ENCODE measurements around the gene CYP4Z1.
"Not testable (repeated sequence)": the region's sequence is repeated elsewhere in the genome, so short reads cannot be mapped to it uniquely, and the experiment has no call there.

The CYP4Z1 gene

DNA sequence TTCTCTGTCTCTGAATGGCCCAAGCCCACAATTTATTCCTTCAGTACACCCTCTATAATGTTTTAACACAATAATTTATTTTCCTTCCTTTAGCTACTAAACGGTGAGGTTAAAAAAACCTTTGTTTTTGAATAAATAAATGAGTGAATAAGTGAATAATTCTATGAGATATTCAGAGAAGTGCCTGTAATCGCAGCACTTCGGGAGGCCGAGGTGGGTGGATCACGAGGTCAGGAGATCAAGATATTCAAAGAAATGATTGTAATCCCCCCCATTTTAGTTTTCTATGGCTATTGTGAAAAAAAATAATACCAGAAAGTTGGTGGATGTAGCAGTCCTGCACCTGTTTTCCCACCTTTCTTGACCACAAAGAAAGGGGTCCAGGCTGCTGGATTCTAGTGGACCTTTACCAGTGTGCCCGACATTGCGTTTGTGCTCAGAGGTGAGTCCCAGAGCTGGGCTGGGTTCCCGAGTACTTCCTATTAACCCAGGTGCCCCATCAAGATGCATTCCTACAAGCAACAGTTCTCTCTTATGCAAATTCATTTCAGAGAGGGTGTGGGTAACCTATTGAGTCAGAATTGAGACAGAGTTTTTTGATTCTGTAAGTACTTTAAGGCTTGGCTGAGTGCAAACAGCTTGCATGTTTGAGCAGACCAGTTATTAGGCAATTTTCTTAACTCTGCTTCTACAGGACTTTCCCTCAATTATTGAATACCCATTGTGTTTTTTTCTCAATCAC lies 62.6 kb downstream of the CYP4Z1 start:
- DNase-seq, result not testable (repeated sequence)

DNA sequence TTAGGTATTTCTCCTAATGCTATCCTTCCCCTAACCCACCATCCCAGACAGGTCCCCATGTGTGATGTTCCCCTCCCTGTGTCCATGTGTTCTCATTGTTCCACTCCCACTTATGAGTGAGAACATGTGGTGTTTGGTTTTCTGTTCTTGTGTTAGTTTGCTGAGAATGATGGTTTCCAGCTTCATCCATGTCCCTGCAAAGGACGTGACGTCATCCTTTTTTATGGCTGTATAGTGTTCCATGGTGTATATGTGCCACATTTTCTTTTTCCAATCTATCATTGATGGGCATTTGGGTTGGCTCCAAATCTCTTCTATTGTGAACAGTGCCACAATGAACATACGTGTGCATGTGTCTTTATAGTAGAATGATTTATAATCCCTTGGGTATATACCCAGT lies 65.6 kb downstream of the CYP4Z1 start:
- not testable (repeated sequence) for DNase-seq

DNA sequence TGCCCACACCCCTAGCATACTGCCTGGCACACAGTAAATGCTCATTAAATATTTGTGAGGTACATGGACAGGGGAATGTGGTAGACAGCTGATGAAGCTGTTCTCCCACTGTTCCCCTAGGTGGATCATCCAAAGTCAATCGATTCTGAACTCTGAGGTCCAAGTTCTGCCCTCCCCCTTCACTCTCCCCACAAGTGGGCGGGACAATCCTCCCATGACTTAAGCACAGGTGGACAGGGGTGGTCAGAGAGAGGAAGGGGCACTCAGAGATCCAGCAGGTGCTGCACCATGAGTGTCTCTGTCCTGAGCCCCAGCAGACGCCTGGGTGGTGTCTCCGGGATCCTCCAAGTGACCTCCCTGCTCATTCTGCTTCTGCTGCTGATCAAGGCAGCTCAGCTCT lies 70.2 kb downstream of the CYP4Z1 start, which contains the start of gene CYP4A22:
CYP4A22 (plus strand) TSS at position 244 of the 400 bp plus-strand sequence; CDS start at position 289, 45 bp downstream.
- DNase-seq, result no peak

DNA sequence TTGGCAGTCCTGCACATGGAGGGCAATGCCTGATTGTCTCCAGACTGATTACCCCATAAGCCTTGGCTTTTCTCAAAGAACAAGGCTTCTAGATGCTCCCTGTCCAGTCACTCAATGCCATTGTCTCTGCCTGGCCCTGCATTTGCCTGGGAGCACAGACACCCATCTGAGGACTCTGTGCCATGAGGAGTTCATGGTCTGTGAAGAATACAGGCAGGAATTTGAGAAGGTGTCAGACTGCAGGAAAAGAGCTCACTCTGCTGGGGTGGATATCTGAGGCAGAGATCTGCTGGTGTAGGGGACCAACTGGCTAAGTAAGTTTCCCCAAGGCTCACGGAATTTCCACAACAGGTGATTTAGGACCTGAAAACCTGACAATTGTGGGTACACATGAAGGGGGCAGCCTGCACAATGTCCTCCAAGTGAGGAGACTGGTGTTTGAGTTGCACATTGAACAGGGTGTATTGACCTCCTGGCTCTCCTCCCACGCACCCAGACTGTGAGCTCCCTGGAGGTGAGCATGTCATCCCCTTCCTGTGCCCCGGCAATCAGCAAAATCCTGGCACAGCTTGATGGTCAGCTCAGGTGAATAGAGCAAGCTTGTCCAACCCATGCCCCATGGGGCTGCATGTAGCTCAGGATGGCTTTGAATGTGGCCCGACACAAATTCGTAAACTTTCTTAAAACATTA lies 71.0 kb downstream of the CYP4Z1 start:
- no peak for DNase-seq

DNA sequence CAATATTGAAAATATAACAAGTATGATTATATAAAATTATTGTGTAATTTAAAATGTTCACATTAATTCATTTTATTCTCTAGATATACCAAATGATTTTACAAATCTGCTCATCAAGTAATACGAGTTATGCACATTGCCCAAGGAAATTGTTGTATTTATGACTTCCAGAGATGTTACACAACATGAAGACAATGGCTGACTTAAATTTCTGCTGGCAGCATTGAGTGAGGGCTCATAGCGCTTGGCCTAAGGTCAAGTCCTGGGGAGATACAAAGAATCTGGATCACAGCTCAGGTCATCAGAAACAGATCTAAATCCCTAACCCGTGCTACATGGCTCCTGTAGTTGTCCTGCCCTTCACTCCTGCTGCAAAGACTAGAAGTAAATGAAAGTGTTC lies 73.3 kb downstream of the CYP4Z1 start:
- not testable (repeated sequence) for DNase-seq

DNA sequence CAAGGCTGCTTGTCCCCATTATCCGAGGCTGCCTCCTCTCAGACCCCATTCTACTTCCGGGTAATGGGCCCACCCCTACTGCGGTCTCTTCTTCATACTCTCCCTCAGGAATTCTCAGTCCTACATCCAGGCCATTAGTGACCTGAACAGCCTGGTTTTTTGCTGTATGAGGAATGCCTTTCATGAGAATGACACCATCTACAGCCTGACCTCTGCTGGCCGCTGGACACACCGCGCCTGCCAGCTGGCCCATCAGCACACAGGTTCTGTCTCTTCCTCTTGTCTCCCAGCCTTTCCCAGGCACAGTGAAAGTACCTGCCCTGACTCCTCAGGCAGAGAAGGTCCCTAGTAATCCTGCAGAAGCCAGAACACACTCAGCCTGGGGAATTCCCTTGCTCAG lies 76.6 kb downstream of the CYP4Z1 start:
- not testable (repeated sequence) for DNase-seq

DNA sequence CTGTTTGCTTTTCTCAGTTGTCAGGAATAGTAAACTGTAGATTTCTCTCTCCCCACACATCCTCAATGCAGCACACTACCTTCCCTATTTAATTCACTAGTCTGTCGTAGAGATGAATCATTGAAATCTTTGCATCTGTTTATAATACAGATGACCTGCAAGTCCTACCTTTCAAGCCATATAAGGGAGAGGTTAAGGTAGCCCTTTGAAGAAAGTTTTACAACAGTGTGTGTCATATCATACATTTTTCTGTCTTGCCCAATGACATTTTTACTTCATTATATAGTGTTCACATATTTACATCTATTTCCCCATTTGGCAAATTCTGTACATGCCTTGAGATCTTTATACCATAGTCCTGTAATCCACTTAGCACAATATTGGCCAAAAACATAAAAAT lies 79.5 kb downstream of the CYP4Z1 start:
- DNase-seq, result not testable (repeated sequence)

DNA sequence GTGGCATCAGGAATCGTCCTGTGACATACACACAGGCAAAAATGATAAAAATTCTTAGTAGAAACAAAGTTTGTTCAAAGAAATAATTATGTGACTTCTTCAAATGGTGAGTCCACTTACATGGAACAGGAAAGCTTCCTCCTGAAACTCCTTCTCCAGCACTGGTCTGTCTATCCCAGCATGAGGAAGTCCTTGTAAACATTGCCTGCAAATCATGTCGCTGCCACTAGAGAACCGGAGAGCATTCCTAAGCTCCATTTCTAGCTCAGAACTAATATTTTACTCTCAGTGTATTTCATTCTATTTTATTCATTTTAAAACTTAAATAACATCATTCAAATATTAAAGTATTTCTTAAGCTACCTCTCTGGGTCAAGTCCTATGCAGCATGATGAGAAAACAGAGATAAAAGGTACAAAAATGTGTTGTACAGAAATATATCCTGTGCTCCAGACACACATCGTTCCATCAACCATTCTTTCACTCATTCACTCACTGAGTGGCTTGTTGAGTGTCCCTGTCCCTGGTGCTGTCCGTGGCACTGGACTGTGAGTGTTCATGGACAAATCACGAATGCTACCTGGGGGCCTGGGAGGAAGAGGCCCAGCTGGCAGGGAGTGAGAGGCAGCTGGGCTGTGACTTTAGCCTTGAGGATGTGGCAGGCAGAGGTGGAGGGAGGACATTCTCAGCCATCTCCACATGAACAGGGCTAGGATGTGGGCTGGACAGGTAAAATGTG lies 80.2 kb downstream of the CYP4Z1 start:
- DNase-seq, result no peak

GRCh38 chr1:47149162-47149561 lies 82.1 kb downstream of the CYP4Z1 start:
- DNase-seq, result not testable (repeated sequence)

DNA sequence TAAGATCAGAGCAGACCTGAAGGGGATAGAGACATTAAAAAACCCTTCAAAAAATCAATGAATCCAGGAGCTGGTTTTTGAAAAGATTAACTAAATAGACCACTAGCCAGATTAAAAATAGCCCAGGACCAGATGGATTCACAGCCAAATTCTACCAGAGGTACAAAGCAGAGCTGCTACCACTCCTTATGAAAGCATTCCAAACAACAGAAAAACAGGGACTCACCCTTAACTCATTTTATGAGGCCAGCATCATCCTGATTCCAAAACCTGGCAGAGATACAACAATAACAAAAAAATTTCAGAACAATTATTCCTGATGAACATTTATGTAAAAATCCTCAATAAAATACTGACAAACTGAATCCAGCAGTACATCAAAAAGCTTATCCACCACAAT lies 89.4 kb downstream of the CYP4Z1 start:
- DNase-seq, result not testable (repeated sequence)

DNA sequence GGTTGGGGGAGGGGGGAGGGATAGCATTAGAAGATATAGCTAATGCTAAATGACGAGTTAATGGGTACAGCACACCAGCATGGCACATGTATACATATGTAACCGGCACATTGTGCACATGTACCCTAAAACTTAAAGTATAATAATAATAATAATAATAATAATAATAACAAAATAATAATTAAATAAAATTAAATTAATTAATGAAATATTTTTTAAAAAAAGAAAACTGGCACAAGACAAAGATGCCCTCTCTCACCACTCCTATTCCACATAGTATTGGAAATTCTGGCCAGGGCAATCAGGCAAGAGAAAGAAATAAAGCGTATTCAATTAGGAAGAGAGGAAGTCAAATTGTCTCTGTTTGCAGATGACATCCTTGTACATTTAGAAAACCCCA lies 90.9 kb downstream of the CYP4Z1 start:
- not testable (repeated sequence) for DNase-seq

DNA sequence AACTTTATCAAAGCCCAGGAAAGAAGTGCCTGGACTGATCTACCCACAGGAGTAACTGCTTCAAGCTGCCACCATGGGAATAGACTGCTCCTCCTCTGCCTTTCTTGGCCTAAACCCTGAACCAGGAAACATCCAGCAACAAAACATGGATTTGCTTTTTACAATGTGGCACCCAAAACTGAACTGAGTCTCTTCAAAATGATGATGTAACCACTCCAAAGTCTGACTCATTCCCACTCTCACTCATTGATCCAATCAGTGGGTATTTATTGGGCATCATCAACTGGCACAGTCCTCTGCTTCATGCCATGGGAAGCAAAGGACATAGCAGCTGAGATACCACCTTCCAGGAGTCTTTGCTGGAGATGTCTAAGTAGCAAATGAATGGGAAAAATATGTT lies 93.7 kb downstream of the CYP4Z1 start:
- no peak for DNase-seq

- no peak for DNase-seq
Measured at GRCh38 chr1:47161298-47162040, 94.4 kb downstream of the CYP4Z1 start.

GRCh38 chr1:47164552-47164951 lies 97.5 kb downstream of the CYP4Z1 start:
- DNase-seq, result no peak
